K562 (cell line): ENCODE results near the gene OARD1.

ENCODE experiments used
- CHCHD3 ChIP-seq: fragments of 250-450 bp; sonication (Bioruptor Pico); IDR thresholded peaks from 2 replicates; pipeline ENCODE4 v2.1.2; 2022; ENCODE audit warnings: mild to moderate bottlenecking
- CTCF ChIP-seq, 3 experiments: IDR thresholded peaks in 2 of 3; conservative IDR thresholded peaks in 1 of 3; 2 replicates each; pipeline ENCODE4 v1.5.1; 2011 to 2012; ENCODE audit warnings: low read length in 3 of 3, mild to moderate bottlenecking in 3 of 3, control low read depth in 2 of 3, improper control_type of control experiment in 1 of 3, inconsistent platforms in 1 of 3, low read depth in 1 of 3, mixed read lengths in 1 of 3, moderate library complexity in 1 of 3; ENCODE audit not compliant: insufficient read depth in 2 of 3
- DDX20 ChIP-seq: fragments of 450-650 bp; IDR thresholded peaks from 2 replicates; pipeline ENCODE4 v1.6.1; 2016; ENCODE audit warnings: missing genetic modification characterization, low read depth, mild to moderate bottlenecking, missing compliant biosample characterization, moderate library complexity
- HDAC8 ChIP-seq: fragments of 450-650 bp; IDR thresholded peaks from 2 replicates; pipeline ENCODE4 v1.6.1; 2016; ENCODE audit warnings: mild to moderate bottlenecking, missing genetic modification characterization, moderate library complexity, missing compliant biosample characterization
- ID3 ChIP-seq, 2 experiments: fragments of 250-450 bp in 1 of 2; fragments of 450-650 bp in 1 of 2; sonication (Bioruptor Pico) in 1 of 2; IDR thresholded peaks; 2 replicates each; pipeline versions ENCODE4 v1.6.1 to v1.8.0; 2016 to 2021; ENCODE audit warnings: mild to moderate bottlenecking in 2 of 2, moderate library complexity in 2 of 2, missing compliant biosample characterization in 1 of 2, missing genetic modification characterization in 1 of 2
- MTF1 ChIP-seq: fragments of 250-450 bp; sonication (Bioruptor Pico); IDR thresholded peaks from 2 replicates; pipeline ENCODE4 v1.9.0; 2021; ENCODE audit warnings: moderate library complexity, mild to moderate bottlenecking, inconsistent platforms, borderline replicate concordance
- POLR2A ChIP-seq: fragments of 450-650 bp; conservative IDR thresholded peaks from 2 replicates; pipeline ENCODE4 v1.6.1; 2016
- RAD51 ChIP-seq: fragments of 450-650 bp; IDR thresholded peaks from 2 replicates; pipeline ENCODE4 v1.7.1; 2016; ENCODE audit warnings: low read depth, mild to moderate bottlenecking, borderline replicate concordance
- ZFP1 ChIP-seq: fragments of 450-650 bp; formaldehyde crosslinking; IDR thresholded peaks from 2 replicates; pipeline ENCODE4 v1.4.0; 2020; ENCODE audit warnings: mild to moderate bottlenecking, mixed read lengths
- ZNF175 ChIP-seq: fragments of 200-800 bp; sonication (Bioruptor generic); IDR thresholded peaks from 2 replicates; pipeline ENCODE4 v1.6.1; 2016; ENCODE audit warnings: low read depth, mild to moderate bottlenecking, missing genetic modification characterization, missing compliant biosample characterization
- ZNF232 ChIP-seq: sonication (generic); formaldehyde crosslinking; IDR thresholded peaks from 2 replicates; pipeline ENCODE4 v1.8.0; 2022; ENCODE audit warnings: mild to moderate bottlenecking, missing genetic modification reagents
- TF ChIP-seq, protein P1 (sequence below), 2 experiments: fragments of 450-650 bp; formaldehyde crosslinking in 1 of 2; IDR thresholded peaks; 2 replicates each; pipeline versions ENCODE4 v1.4.0 to v1.6.1; 2014 to 2020; ENCODE audit warnings: mild to moderate bottlenecking in 2 of 2, borderline replicate concordance in 1 of 2, low read depth in 1 of 2

GRCh38 chr6:41017663-41018062 lies 54.5 kb downstream of the OARD1 start:
- TF ChIP-seq POLR2A (no peak), CHCHD3 (CRISPR knock-in tag) (no peak), ZNF175 (CRISPR knock-in tag) (no peak), ZNF232 (no peak), RAD51 (no peak), HDAC8 (tag) (no peak), ZFP1 (CRISPR knock-in tag) (no peak), DDX20 (tag) (no peak), CTCF (IDR thresholded peaks at IDR 0.05 in 2 of 3, conservative IDR thresholded peaks at IDR 0.05 in 1 of 3; ENCODE audit: insufficient read depth in 2 of 3, low read depth in 1 of 3, low read length in 3 of 3) (no peak), MTF1 (CRISPR knock-in tag) (no peak), ID3 (CRISPR knock-in tag; IDR thresholded peaks at IDR 0.05) (no peak), ID3 (tag; IDR thresholded peaks at IDR 0.05) (no peak)
- TF ChIP-seq, protein P1, sequence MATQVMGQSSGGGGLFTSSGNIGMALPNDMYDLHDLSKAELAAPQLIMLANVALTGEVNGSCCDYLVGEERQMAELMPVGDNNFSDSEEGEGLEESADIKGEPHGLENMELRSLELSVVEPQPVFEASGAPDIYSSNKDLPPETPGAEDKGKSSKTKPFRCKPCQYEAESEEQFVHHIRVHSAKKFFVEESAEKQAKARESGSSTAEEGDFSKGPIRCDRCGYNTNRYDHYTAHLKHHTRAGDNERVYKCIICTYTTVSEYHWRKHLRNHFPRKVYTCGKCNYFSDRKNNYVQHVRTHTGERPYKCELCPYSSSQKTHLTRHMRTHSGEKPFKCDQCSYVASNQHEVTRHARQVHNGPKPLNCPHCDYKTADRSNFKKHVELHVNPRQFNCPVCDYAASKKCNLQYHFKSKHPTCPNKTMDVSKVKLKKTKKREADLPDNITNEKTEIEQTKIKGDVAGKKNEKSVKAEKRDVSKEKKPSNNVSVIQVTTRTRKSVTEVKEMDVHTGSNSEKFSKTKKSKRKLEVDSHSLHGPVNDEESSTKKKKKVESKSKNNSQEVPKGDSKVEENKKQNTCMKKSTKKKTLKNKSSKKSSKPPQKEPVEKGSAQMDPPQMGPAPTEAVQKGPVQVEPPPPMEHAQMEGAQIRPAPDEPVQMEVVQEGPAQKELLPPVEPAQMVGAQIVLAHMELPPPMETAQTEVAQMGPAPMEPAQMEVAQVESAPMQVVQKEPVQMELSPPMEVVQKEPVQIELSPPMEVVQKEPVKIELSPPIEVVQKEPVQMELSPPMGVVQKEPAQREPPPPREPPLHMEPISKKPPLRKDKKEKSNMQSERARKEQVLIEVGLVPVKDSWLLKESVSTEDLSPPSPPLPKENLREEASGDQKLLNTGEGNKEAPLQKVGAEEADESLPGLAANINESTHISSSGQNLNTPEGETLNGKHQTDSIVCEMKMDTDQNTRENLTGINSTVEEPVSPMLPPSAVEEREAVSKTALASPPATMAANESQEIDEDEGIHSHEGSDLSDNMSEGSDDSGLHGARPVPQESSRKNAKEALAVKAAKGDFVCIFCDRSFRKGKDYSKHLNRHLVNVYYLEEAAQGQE (IDR thresholded peaks at IDR 0.05; ENCODE audit: borderline replicate concordance) = no peak
- TF ChIP-seq, protein P1 (CRISPR knock-in tag; IDR thresholded peaks at IDR 0.05; ENCODE audit: low read depth) = no peak
